Thyroid gland (tissue), 4 donors: ENCODE data around the gene NPB.

ENCODE experiments used
- CTCF ChIP-seq, 6 experiments: fragments of 200-600 bp in 3 of 6; fragments of 450-650 bp in 3 of 6; sonication (generic) in 3 of 6; IDR thresholded peaks; one replicate each; pipeline ENCODE4 v1.5.1; 2016 to 2019; ENCODE audit warnings: antibody characterized with exemption in 6 of 6, mild to moderate bottlenecking in 2 of 6, inconsistent platforms in 1 of 6, moderate library complexity in 1 of 6
- POLR2A ChIP-seq, 2 donors: fragments of 450-650 bp; IDR thresholded peaks; one replicate each; pipeline ENCODE4 v1.6.1; 2017; ENCODE audit warnings: antibody characterized with exemption in 2 of 2, mild to moderate bottlenecking in 2 of 2, moderate library complexity in 1 of 2

GRCh38 chr17:81898885-81899284 lies 3.2 kb upstream of the NPB start:
- TF ChIP-seq CTCF (IDR thresholded peaks at IDR 0.05) = no peak
- TF ChIP-seq POLR2A (IDR thresholded peaks at IDR 0.05) = no peak
